ENCODE measurements around the gene CDHR3. TPM values are rescaled to one million over a fixed set of nuclear protein-coding genes. Genes with fewer than 3 reads are reported as not detected.
A peak's percentile ranks its signal among the peaks of the same experiment; 100 is the strongest.

Gene CDHR3
- total and polyA plus RNA-seq, 2 donors (not counting 1 experiment from before 2014, with no cell fraction given) = 5.1 to 9.4 TPM

DNA sequence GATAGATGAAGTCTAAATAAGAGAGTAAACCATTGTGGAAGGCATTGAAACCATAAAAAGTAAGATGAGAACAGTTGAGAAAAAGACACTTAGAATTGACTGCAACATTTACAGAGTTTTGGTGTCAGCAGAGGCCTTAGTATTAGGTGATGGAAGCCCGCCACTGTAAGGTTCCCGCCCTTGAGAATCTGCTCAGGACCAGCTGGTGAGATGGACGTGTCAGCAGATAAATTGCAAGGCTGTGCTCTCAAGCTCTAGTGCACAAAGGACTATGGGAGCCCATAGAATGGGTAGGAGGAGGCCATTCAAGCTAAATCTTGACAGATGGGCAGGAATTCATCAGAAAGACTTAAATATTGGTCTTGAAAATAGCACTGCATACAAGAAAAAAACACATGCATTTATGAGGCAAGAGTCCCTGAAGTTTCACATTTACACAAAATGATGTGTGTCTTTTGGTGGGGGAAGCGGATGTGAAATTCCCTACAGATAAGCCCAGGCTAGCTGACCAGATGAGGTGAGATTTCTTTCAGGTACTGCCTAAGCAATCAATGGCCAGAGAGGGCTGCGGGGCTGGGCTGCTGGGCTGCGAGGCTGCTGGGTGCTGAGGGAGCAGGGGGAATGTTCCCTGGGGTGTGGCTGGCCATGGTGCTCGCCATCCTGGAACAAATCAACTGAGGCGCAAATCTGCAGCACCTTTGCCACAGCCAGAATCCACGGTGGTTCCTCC is 106.6 kb downstream of the CDHR3 start:
- no peak overlapping the region for H3K4me2 ChIP-seq (ENCODE audit: extremely low read depth, insufficient read depth, low read length)
- no peaks in the 10 kb centered on the region for H4K20me1 ChIP-seq (ENCODE audit: control insufficient read depth, extremely low read depth, insufficient read depth, low read length)
- H3K4me3 ChIP-seq (replicated peaks in 1 of 4; ENCODE audit: control extremely low read depth in 1 of 4, insufficient read depth in 1 of 4, low read depth in 3 of 4, low read length in 4 of 4) = no peak overlapping the region
- peaks cover 7% of the 10 kb centered on the region for H3K4me1 ChIP-seq (ENCODE audit: control insufficient read depth, extremely low read depth, insufficient read depth, low read length)
- no peaks in the 10 kb centered on the region for H3K27me3 ChIP-seq (ENCODE audit: control insufficient read depth, insufficient read depth, low read length)
- no peak overlapping the region for H3K9ac ChIP-seq (ENCODE audit: insufficient read depth, low read length)
- no peaks in the 10 kb centered on the region for H3K79me2 ChIP-seq (ENCODE audit: control insufficient read depth, insufficient read depth, low read length)
- TF ChIP-seq CTCF (conservative IDR thresholded peaks at IDR 0.05 in 1 of 2, IDR thresholded peaks at IDR 0.05 in 1 of 2; ENCODE audit: low read depth in 1 of 2, low read length in 2 of 2) (no peak), EZH2 (IDR thresholded peaks at IDR 0.05; ENCODE audit: low read length, missing control alignments) (no peak)
- no peaks in the 10 kb centered on the region for H3K36me3 ChIP-seq (ENCODE audit: control insufficient read depth, insufficient read depth, low read length)
- no peak overlapping the region for H3K27ac ChIP-seq (ENCODE audit: insufficient read depth, low read length)
- H3K9me3 ChIP-seq (ENCODE audit: control insufficient read depth, insufficient read depth, low read depth, low read length) = no peaks in the 10 kb centered on the region
- H2AFZ ChIP-seq (ENCODE audit: low read length) = no peak overlapping the region
- DNase-seq (ENCODE audit: low read depth in 2 of 2) = no peak

DNA sequence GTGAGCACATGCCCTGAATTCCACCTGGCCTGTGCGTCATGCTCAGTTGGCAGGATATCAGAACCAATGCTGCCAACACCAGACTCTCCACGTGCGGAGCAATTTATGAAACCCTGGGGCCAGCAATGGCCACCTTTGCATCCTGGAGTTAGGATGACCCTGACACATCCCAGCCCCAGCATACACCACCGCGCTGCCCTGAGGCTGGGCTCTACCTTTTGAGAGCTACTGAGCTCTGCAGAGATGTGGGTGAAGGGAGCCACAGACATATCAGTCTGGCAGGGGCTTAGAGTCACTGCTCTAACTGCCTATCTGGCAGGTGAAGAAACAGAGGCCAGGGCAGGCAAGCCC is 107.1 kb downstream of the CDHR3 start:
- Histone ChIP-seq H3K9me3 (ENCODE audit: control insufficient read depth, insufficient read depth, low read depth, low read length) (no peaks in the 10 kb centered on the region), H3K27me3 (ENCODE audit: control insufficient read depth, insufficient read depth, low read length) (no peaks in the 10 kb centered on the region), H3K36me3 (ENCODE audit: control insufficient read depth, insufficient read depth, low read length) (no peaks in the 10 kb centered on the region), H3K4me3 (replicated peaks in 1 of 4; ENCODE audit: control extremely low read depth in 1 of 4, insufficient read depth in 1 of 4, low read depth in 3 of 4, low read length in 4 of 4) (no peak overlapping the region), H3K79me2 (ENCODE audit: control insufficient read depth, insufficient read depth, low read length) (no peaks in the 10 kb centered on the region), H2AFZ (ENCODE audit: low read length) (no peak overlapping the region), H3K9ac (ENCODE audit: insufficient read depth, low read length) (no peak overlapping the region), H4K20me1 (ENCODE audit: control insufficient read depth, extremely low read depth, insufficient read depth, low read length) (no peaks in the 10 kb centered on the region), H3K27ac (ENCODE audit: insufficient read depth, low read length) (no peak overlapping the region), H3K4me2 (ENCODE audit: extremely low read depth, insufficient read depth, low read length) (no peak overlapping the region), H3K4me1 (ENCODE audit: control insufficient read depth, extremely low read depth, insufficient read depth, low read length) (peaks cover 4% of the 10 kb centered on the region)
- DNase-seq (ENCODE audit: low read depth in 2 of 2) = peak in 1 of 2 donors; percentile 18
- TF ChIP-seq EZH2 (IDR thresholded peaks at IDR 0.05; ENCODE audit: low read length, missing control alignments) = no peak
- TF ChIP-seq CTCF (conservative IDR thresholded peaks at IDR 0.05 in 1 of 2, IDR thresholded peaks at IDR 0.05 in 1 of 2; ENCODE audit: low read depth in 1 of 2, low read length in 2 of 2) = no peak

GRCh38 chr7:106070567-106071254 is 107.6 kb downstream of the CDHR3 start:
- H3K27me3 ChIP-seq (ENCODE audit: control insufficient read depth, insufficient read depth, low read length) = no peaks in the 10 kb centered on the region
- H3K4me2 ChIP-seq (ENCODE audit: extremely low read depth, insufficient read depth, low read length) = no peak overlapping the region
- H3K4me3 ChIP-seq (replicated peaks in 1 of 4; ENCODE audit: control extremely low read depth in 1 of 4, insufficient read depth in 1 of 4, low read depth in 3 of 4, low read length in 4 of 4) = no peak overlapping the region
- peaks cover under 1% of the 10 kb centered on the region for H3K4me1 ChIP-seq (ENCODE audit: control insufficient read depth, extremely low read depth, insufficient read depth, low read length)
- no peak for DNase-seq (ENCODE audit: low read depth in 2 of 2)
- H2AFZ ChIP-seq (ENCODE audit: low read length) = no peak overlapping the region
- H4K20me1 ChIP-seq (ENCODE audit: control insufficient read depth, extremely low read depth, insufficient read depth, low read length) = no peaks in the 10 kb centered on the region
- H3K36me3 ChIP-seq (ENCODE audit: control insufficient read depth, insufficient read depth, low read length) = no peaks in the 10 kb centered on the region
- no peak for TF ChIP-seq CTCF (conservative IDR thresholded peaks at IDR 0.05 in 1 of 2, IDR thresholded peaks at IDR 0.05 in 1 of 2; ENCODE audit: low read depth in 1 of 2, low read length in 2 of 2)
- TF ChIP-seq EZH2 (IDR thresholded peaks at IDR 0.05; ENCODE audit: low read length, missing control alignments) = no peak
- no peaks in the 10 kb centered on the region for H3K79me2 ChIP-seq (ENCODE audit: control insufficient read depth, insufficient read depth, low read length)
- H3K9ac ChIP-seq (ENCODE audit: insufficient read depth, low read length) = no peak overlapping the region
- no peaks in the 10 kb centered on the region for H3K9me3 ChIP-seq (ENCODE audit: control insufficient read depth, insufficient read depth, low read depth, low read length)
- H3K27ac ChIP-seq (ENCODE audit: insufficient read depth, low read length) = no peak overlapping the region

Data from fibroblast of lung (primary cell).